Neutrophil (primary cell): Measurements from ENCODE around the gene THAP3.

Experiments used
- H3K27ac ChIP-seq: fragments of 200-600 bp; sonication (generic); 2 replicates; pipeline ENCODE4 v1.5.1; 2016; ENCODE audit warnings: mild to moderate bottlenecking, moderate library complexity
- H3K27me3 ChIP-seq: fragments of 200-600 bp; sonication (generic); 2 replicates; pipeline ENCODE4 v1.6.0; 2016; ENCODE audit warnings: mild to moderate bottlenecking
- H3K36me3 ChIP-seq: fragments of 200-600 bp; sonication (generic); 2 replicates; pipeline ENCODE4 v1.5.1; 2017
- H3K4me1 ChIP-seq, 2 experiments: fragments of 200-600 bp in 1 of 2; sonication (generic) in 1 of 2; 1 replicate in 1 of 2; 2 replicates in 1 of 2; pipeline versions ENCODE4 v1.5.1 to v1.6.1; 2013 to 2016; ENCODE audit warnings: low read depth in 1 of 2, low read length in 1 of 2, mild to moderate bottlenecking in 1 of 2, moderate library complexity in 1 of 2; ENCODE audit not compliant: control insufficient read depth in 1 of 2, insufficient read depth in 1 of 2
- H3K4me3 ChIP-seq, 2 experiments: fragments of 200-600 bp in 1 of 2; sonication (generic) in 1 of 2; 1 replicate in 1 of 2; 2 replicates in 1 of 2; pipeline ENCODE4 v1.5.1; 2013 to 2016; ENCODE audit warnings: low read depth in 1 of 2, low read length in 1 of 2, mild to moderate bottlenecking in 1 of 2, moderate library complexity in 1 of 2
- H3K9me3 ChIP-seq: fragments of 200-600 bp; sonication (generic); 2 replicates; pipeline ENCODE4 v1.5.1; 2016
- TF ChIP-seq, protein P1 (sequence below): fragments of 200-600 bp; sonication (generic); IDR thresholded peaks from 2 replicates; pipeline ENCODE4 v1.5.1; 2016; ENCODE audit warnings: antibody characterized with exemption

THAP3 gene

DNA sequence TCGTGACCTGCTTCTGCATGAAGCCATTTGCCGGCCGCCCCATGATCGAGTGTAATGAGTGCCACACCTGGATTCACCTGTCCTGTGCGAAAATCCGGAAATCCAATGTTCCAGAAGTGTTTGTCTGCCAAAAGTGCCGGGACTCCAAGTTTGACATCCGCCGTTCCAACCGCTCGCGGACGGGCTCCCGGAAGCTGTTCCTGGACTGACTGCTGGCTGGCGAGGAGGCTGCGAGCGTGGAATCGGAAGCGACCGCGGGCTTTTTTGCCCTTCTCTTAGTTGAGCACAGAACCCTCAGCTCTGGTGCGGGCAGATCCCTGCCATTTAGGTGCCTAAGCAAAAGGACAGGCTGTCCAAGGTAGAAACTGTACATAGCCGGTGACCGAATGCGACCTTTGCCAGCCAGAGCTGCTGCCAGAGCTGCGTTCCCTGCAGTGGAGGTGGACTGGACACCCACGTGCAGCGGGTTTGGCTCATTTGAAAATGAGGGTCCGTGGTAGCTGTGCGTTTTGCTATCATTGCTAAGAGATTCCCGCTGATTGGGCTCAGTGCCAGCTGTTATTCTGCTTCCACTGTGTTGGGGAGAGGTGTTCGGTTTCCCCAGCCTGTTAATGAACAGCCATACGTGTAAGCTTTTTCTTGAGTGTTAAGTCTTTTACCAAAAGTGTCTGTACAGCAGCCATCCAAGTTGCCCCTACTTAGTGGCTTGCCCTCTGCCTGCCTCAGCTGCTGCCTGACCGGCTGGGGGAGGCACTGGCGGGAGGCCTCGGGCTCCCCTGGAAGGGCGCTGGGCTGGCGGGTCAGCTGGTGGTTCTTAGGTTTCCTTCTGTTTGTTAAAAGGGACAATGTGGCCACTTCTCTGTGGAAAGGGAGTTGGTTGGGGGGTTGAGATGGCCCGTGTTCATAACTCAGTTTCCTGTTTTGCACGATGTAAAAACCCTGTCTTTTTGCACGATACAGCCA, 3.0 kb upstream of the THAP3 start:
- Histone ChIP-seq H3K4me3 (no peak overlapping the region), H3K4me1 (peaks cover 13 to 17% of the 10 kb centered on the region in 2 experiments), H3K27ac (no peak overlapping the region), H3K27me3 (no peaks in the 10 kb centered on the region), H3K9me3 (no peaks in the 10 kb centered on the region), H3K36me3 (peaks cover 30% of the 10 kb centered on the region)
- TF ChIP-seq, protein P1, sequence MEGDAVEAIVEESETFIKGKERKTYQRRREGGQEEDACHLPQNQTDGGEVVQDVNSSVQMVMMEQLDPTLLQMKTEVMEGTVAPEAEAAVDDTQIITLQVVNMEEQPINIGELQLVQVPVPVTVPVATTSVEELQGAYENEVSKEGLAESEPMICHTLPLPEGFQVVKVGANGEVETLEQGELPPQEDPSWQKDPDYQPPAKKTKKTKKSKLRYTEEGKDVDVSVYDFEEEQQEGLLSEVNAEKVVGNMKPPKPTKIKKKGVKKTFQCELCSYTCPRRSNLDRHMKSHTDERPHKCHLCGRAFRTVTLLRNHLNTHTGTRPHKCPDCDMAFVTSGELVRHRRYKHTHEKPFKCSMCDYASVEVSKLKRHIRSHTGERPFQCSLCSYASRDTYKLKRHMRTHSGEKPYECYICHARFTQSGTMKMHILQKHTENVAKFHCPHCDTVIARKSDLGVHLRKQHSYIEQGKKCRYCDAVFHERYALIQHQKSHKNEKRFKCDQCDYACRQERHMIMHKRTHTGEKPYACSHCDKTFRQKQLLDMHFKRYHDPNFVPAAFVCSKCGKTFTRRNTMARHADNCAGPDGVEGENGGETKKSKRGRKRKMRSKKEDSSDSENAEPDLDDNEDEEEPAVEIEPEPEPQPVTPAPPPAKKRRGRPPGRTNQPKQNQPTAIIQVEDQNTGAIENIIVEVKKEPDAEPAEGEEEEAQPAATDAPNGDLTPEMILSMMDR = no peak

DNA sequence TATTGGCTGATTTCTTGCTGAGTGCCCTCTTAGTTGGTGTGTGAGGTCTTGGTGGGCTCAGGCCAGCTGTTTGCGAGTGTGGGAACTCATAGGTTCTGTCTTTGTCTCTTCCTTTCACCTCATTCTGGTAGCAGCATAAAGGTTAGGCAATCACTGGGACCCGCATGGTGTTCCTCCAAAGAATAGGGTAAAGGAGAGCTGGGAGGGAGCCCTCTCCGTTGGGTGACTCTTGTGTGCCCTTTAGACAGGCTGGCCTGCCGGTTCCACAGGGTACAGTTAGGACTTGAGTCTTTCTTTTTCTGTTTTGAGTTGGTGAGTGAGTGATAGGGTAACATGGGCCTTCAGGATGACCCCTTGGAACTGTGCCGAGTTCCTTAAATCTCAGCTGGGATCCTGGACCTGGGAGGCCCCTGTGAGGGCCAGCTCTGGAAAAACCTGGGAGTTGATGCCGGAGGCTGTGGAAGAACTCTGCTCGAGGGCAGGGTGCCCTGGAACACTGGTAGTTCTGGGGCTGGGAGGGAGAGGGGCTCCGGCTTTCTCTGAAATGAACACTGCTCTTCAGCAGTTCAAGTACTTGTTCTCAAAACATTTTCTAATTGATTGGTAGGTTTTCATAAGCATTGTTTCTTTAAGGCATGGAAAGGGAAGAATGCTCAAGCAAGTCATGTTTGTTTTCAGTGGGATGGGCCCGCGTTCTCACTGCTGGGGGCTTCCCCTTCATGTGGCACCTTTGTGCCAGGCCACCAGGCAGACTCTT, 2.1 kb upstream of the THAP3 start:
- TF ChIP-seq, protein P1 = no peak
- peaks cover 13 to 17% of the 10 kb centered on the region in 2 experiments for H3K4me1 ChIP-seq
- peaks cover 30% of the 10 kb centered on the region for H3K36me3 ChIP-seq
- H3K4me3 ChIP-seq = no peak overlapping the region
- H3K9me3 ChIP-seq = no peaks in the 10 kb centered on the region
- H3K27ac ChIP-seq = no peak overlapping the region
- H3K27me3 ChIP-seq = no peaks in the 10 kb centered on the region

DNA sequence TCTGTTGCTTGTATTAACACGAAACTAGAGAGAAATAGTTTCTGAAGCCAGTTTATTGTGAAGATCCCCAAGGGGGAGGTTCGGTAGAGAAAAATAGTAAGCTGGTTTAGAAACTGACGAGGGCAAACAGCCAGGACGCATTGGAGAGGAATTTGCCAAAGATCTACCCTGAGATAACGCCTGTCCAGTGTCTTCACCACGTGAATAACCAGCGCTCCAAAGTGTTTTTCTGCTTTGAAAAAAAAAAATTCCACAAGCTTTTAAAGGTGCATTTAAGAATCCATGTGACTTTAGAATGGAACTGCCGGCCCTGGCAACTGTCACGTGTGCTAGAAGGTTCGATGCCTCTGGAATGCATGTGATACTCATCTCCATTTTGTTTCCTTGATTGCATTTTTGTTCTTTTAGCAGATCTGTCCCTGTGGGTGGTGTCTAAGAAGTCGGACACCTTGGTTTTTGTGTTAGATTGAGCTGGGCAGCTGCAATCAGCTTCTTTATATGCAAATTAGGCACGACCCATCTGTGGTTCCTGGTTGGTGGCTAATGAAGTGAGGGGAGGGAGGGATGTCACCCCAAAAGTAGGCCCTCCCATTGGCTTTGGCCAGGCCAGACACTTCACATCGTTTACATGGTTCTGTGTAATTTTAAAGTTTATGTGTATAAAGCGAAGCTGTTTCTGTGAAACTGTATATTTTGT, 1.3 kb upstream of the THAP3 start:
- Histone ChIP-seq H3K36me3 (peaks cover 37% of the 10 kb centered on the region), H3K4me1 (peaks cover 13 to 17% of the 10 kb centered on the region in 2 experiments)
- TF ChIP-seq, protein P1 = no peak

DNA sequence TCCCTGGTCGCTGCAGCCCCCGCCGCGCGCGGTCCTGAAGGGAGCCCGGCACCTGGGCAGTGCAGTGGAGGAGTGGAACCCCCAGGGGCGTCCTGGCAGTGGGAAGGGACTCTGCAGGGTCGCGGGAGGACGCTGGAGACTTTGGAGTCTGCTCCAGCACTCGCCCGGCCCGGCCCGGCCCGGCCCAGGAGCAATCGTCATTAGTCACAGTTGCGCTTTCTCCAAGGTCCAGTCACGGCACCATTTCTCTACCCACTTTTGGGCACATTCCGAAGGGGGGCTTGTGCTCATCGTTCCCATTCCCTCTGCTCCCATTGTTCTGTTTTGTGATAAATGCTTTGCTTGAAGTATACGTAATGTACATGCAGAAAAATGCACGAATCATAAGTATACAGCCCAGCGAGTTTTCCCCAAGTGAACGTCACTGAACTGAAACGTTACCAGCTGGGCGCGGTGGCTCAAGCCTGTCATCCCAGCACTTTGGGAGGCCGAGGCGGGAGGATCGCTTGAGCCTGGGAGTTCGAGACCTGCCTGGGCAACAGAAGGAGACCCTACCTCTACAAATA, 999 bp downstream of the THAP3 start:
- Histone ChIP-seq H3K4me3 (peak overlapping the region; percentile 69 to 74), H3K4me1 (peaks cover 13 to 17% of the 10 kb centered on the region in 2 experiments), H3K27me3 (no peaks in the 10 kb centered on the region), H3K36me3 (peaks cover 46% of the 10 kb centered on the region), H3K9me3 (no peaks in the 10 kb centered on the region), H3K27ac (peak overlapping the region; percentile 69)
- TF ChIP-seq, protein P1 = no peak

More for the DNA sequence above, 1.3 kb upstream of the THAP3 start:
- no peaks in the 10 kb centered on the region for H3K9me3 ChIP-seq
- no peak overlapping the region for H3K27ac ChIP-seq
- no peaks in the 10 kb centered on the region for H3K27me3 ChIP-seq
- no peak overlapping the region for H3K4me3 ChIP-seq

DNA sequence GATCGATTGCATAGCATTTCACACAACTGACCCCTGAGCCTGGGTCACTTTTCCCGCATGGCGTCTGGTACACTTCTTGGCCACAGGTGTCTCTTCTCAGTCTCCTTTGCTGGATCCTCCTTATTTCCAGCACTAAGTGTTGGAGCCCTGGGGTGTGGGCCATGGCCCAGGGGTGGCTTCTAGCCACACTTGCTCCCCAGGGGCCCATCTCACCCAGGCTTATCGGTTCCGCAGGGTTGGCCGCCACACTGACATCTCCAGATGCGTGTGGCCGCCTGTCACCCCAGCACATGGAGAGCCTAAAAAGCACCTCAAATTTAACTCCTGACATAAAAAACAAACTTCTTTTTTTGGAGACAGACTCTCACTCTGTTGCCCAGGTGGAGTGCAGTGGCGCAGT, 2.4 kb downstream of the THAP3 start:
- TF ChIP-seq, protein P1 = no peak
- Histone ChIP-seq H3K4me1 (peaks cover 13 to 17% of the 10 kb centered on the region in 2 experiments), H3K27ac (no peak overlapping the region), H3K4me3 (no peak overlapping the region), H3K9me3 (no peaks in the 10 kb centered on the region), H3K27me3 (no peaks in the 10 kb centered on the region), H3K36me3 (peaks cover 46% of the 10 kb centered on the region)
